ENCODE measurements around the gene PHLDB2. TPM values are rescaled to one million over a fixed set of nuclear protein-coding genes. Genes with fewer than 3 reads are reported as not detected.

The PHLDB2 gene
- total RNA-seq, 2 experiments from 2014 or later = 2.1 TPM

- H3K4me1 Mint-ChIP-seq (ENCODE audit: low read depth) = peaks cover 9% of the 10 kb centered on the region
- intact Hi-C loops (cut with micrococcal nuclease) = no loop called here
- H3K27ac Mint-ChIP-seq = no peak overlapping the region
- peaks cover 6% of the 10 kb centered on the region for H3K27me3 Mint-ChIP-seq
- DNase-seq = no peak
- POLR2A ChIA-PET = no interaction called here
- H3K4me3 Mint-ChIP-seq = no peak overlapping the region
- H3K36me3 Mint-ChIP-seq = no peaks in the 10 kb centered on the region
- CTCF ChIA-PET = no interaction called here
- H3K9me3 Mint-ChIP-seq = no peaks in the 10 kb centered on the region
These were observed 6.0 kb upstream of the PHLDB2 start for GRCh38 chr3:111853068-111853467.

- Mint-ChIP-seq H3K27ac (no peak overlapping the region), H3K4me3 (no peak overlapping the region)
- CTCF ChIA-PET = no interaction called here
These were observed 4.1 kb upstream of the PHLDB2 start for GRCh38 chr3:111854990-111855389.

GRCh38 chr3:111856501-111856900 is 2.6 kb upstream of the PHLDB2 start:
- no peak for DNase-seq
- intact Hi-C loops (cut with micrococcal nuclease) = no loop called here
- ChIA-PET CTCF (interaction anchor here (1.4 kb wide), 1 partner anchor 26 kb away, joined by 3 read pairs; no protein-coding TSS in a partner anchor), POLR2A (no interaction called here)
- no peak overlapping the region for H3K27ac Mint-ChIP-seq
- H3K4me1 Mint-ChIP-seq (ENCODE audit: low read depth) = peaks cover 20% of the 10 kb centered on the region
- no peak overlapping the region for H3K4me3 Mint-ChIP-seq
- no peaks in the 10 kb centered on the region for H3K36me3 Mint-ChIP-seq
- no peaks in the 10 kb centered on the region for H3K9me3 Mint-ChIP-seq
- peaks cover 7% of the 10 kb centered on the region for H3K27me3 Mint-ChIP-seq

More at GRCh38 chr3:111854990-111855389, 4.1 kb upstream of the PHLDB2 start:
- intact Hi-C loops (cut with micrococcal nuclease) = no loop called here
- Mint-ChIP-seq H3K9me3 (no peaks in the 10 kb centered on the region), H3K4me1 (ENCODE audit: low read depth) (peaks cover 11% of the 10 kb centered on the region), H3K36me3 (no peaks in the 10 kb centered on the region), H3K27me3 (peaks cover 6% of the 10 kb centered on the region)
- POLR2A ChIA-PET = no interaction called here
- DNase-seq = no peak

- POLR2A ChIA-PET = no interaction called here
- intact Hi-C loops (cut with micrococcal nuclease) = no loop called here
- CTCF ChIA-PET = interaction anchor here (1.4 to 4.1 kb wide), 2 partner anchors 25 to 141 kb away, joined by 3 to 43 read pairs; no protein-coding TSS in a partner anchor
- no peak overlapping the region for H3K4me3 Mint-ChIP-seq
- H3K27me3 Mint-ChIP-seq = peaks cover 7% of the 10 kb centered on the region
- no peak overlapping the region for H3K27ac Mint-ChIP-seq
- no peaks in the 10 kb centered on the region for H3K9me3 Mint-ChIP-seq
- H3K36me3 Mint-ChIP-seq = no peaks in the 10 kb centered on the region
- peaks cover 16% of the 10 kb centered on the region for H3K4me1 Mint-ChIP-seq (ENCODE audit: low read depth)
- no peak for DNase-seq
These were observed 1.6 kb upstream of the PHLDB2 start for GRCh38 chr3:111857474-111857873.

GRCh38 chr3:111858642-111859041 is 423 bp upstream of the PHLDB2 start:
- peaks cover 7% of the 10 kb centered on the region for H3K27me3 Mint-ChIP-seq

GRCh38 chr3:111859974-111860859 is 1.2 kb downstream of the PHLDB2 start:
- no peak overlapping the region for H3K27ac Mint-ChIP-seq
- DNase-seq = peak; percentile 71
- ChIA-PET CTCF (interaction anchor here (0.6 to 4.1 kb wide), 16 partner anchors 12 to 282 kb away, joined by 3 to 43 read pairs (median 4); partner anchors contain the start of gene ABHD10), POLR2A (interaction anchor here (1.2 to 1.5 kb wide), 2 partner anchors 99 to 119 kb away, joined by 4 to 8 read pairs; partner anchors contain the start of gene ABHD10)
- H3K36me3 Mint-ChIP-seq = no peaks in the 10 kb centered on the region
- H3K9me3 Mint-ChIP-seq = no peaks in the 10 kb centered on the region
- intact Hi-C loops (cut with micrococcal nuclease) = loop anchor here (1.0 to 10.0 kb wide), 5 partner anchors 98 to 191 kb away; no protein-coding TSS in a partner anchor
- H3K4me1 Mint-ChIP-seq (ENCODE audit: low read depth) = peaks cover 13% of the 10 kb centered on the region
- H3K27me3 Mint-ChIP-seq = peaks cover 7% of the 10 kb centered on the region
- H3K4me3 Mint-ChIP-seq = peak overlapping the region; percentile 79

More at GRCh38 chr3:111858642-111859041, 423 bp upstream of the PHLDB2 start:
- POLR2A ChIA-PET = interaction anchor here (0.7 kb wide), 1 partner anchor 23 kb away, joined by 3 read pairs; no protein-coding TSS in a partner anchor
- intact Hi-C loops (cut with micrococcal nuclease) = no loop called here
- peak overlapping the region; percentile 79 for H3K4me3 Mint-ChIP-seq
- CTCF ChIA-PET = interaction anchor here (0.6 to 4.1 kb wide), 6 partner anchors 9 to 185 kb away, joined by 3 to 43 read pairs (median 4); partner anchors contain the start of gene ABHD10
- no peaks in the 10 kb centered on the region for H3K36me3 Mint-ChIP-seq
- H3K9me3 Mint-ChIP-seq = no peaks in the 10 kb centered on the region
- no peak overlapping the region for H3K27ac Mint-ChIP-seq
- peaks cover 13% of the 10 kb centered on the region for H3K4me1 Mint-ChIP-seq (ENCODE audit: low read depth)
- no peak for DNase-seq

- H3K36me3 Mint-ChIP-seq = no peaks in the 10 kb centered on the region
- H3K4me1 Mint-ChIP-seq (ENCODE audit: low read depth) = peaks cover 13% of the 10 kb centered on the region
- H3K27me3 Mint-ChIP-seq = peaks cover 7% of the 10 kb centered on the region
- no peak overlapping the region for H3K27ac Mint-ChIP-seq
- H3K4me3 Mint-ChIP-seq = peak overlapping the region; percentile 79
- no peak for DNase-seq
- ChIA-PET POLR2A (no interaction called here), CTCF (interaction anchor here (1.8 to 2.3 kb wide), 2 partner anchors 106 to 152 kb away, joined by 8 to 17 read pairs; no protein-coding TSS in a partner anchor)
- no peaks in the 10 kb centered on the region for H3K9me3 Mint-ChIP-seq
- intact Hi-C loops (cut with micrococcal nuclease) = loop anchor here (5.0 to 10.0 kb wide), 3 partner anchors 99 to 183 kb away; no protein-coding TSS in a partner anchor
These were observed 2.3 kb downstream of the PHLDB2 start for GRCh38 chr3:111861391-111861790.

GRCh38 chr3:111862415-111862814 is 3.4 kb downstream of the PHLDB2 start:
- Mint-ChIP-seq H3K4me1 (ENCODE audit: low read depth) (peaks cover 13% of the 10 kb centered on the region), H3K9me3 (no peaks in the 10 kb centered on the region), H3K27ac (no peak overlapping the region), H3K4me3 (no peak overlapping the region), H3K27me3 (peaks cover 6% of the 10 kb centered on the region), H3K36me3 (no peaks in the 10 kb centered on the region)
- POLR2A ChIA-PET = no interaction called here
- no peak for DNase-seq
- CTCF ChIA-PET = interaction anchor here (1.3 kb wide), 1 partner anchor 146 kb away, joined by 3 read pairs; no protein-coding TSS in a partner anchor
- intact Hi-C loops (cut with micrococcal nuclease) = loop anchor here (5.0 to 10.0 kb wide), 3 partner anchors 100 to 182 kb away; no protein-coding TSS in a partner anchor

GRCh38 chr3:111862974-111863373 is 3.9 kb downstream of the PHLDB2 start:
- Mint-ChIP-seq H3K27me3 (peaks cover 2% of the 10 kb centered on the region), H3K4me1 (ENCODE audit: low read depth) (peaks cover 13% of the 10 kb centered on the region), H3K4me3 (no peak overlapping the region), H3K27ac (no peak overlapping the region), H3K36me3 (no peaks in the 10 kb centered on the region), H3K9me3 (no peaks in the 10 kb centered on the region)
- intact Hi-C loops (cut with micrococcal nuclease) = loop anchor here (5.0 to 10.0 kb wide), 3 partner anchors 101 to 182 kb away; no protein-coding TSS in a partner anchor
- ChIA-PET CTCF (interaction anchor here (0.7 to 2.2 kb wide), 3 partner anchors 10 to 147 kb away, joined by 3 to 5 read pairs (median 3); no protein-coding TSS in a partner anchor), POLR2A (no interaction called here)
- no peak for DNase-seq

- ChIA-PET POLR2A (no interaction called here), CTCF (interaction anchor here (0.7 to 2.2 kb wide), 4 partner anchors 9 to 148 kb away, joined by 3 to 5 read pairs (median 3); no protein-coding TSS in a partner anchor)
- intact Hi-C loops (cut with micrococcal nuclease) = loop anchor here (5.0 to 10.0 kb wide), 3 partner anchors 102 to 181 kb away; no protein-coding TSS in a partner anchor
- H3K4me1 Mint-ChIP-seq (ENCODE audit: low read depth) = peaks cover 11% of the 10 kb centered on the region
- no peak for DNase-seq
- H3K27me3 Mint-ChIP-seq = peaks cover 1% of the 10 kb centered on the region
- no peaks in the 10 kb centered on the region for H3K9me3 Mint-ChIP-seq
- H3K27ac Mint-ChIP-seq = no peak overlapping the region
- no peak overlapping the region for H3K4me3 Mint-ChIP-seq
- H3K36me3 Mint-ChIP-seq = no peaks in the 10 kb centered on the region
These were observed 5.1 kb downstream of the PHLDB2 start for GRCh38 chr3:111863942-111864694.

- intact Hi-C loops (cut with micrococcal nuclease) = loop anchor here (5.0 to 10.0 kb wide), 3 partner anchors 102 to 180 kb away; no protein-coding TSS in a partner anchor
- CTCF ChIA-PET = interaction anchor here (0.7 to 2.2 kb wide), 3 partner anchors 17 to 149 kb away, joined by 3 to 5 read pairs (median 3); no protein-coding TSS in a partner anchor
- Mint-ChIP-seq H3K27me3 (peaks cover 1% of the 10 kb centered on the region), H3K27ac (no peak overlapping the region), H3K9me3 (no peaks in the 10 kb centered on the region), H3K4me3 (no peak overlapping the region), H3K36me3 (no peaks in the 10 kb centered on the region), H3K4me1 (ENCODE audit: low read depth) (peaks cover 11% of the 10 kb centered on the region)
- POLR2A ChIA-PET = no interaction called here
- DNase-seq = no peak
These were observed 6.0 kb downstream of the PHLDB2 start for GRCh38 chr3:111864821-111865656.
